Activated T-cell treated with anti-CD3 and anti-CD28 coated beads, Interleukin-2, amount 50 U/mL, for 4 hours (primary cell): ENCODE data around the gene SLC39A5. TPM values are rescaled to one million over a fixed set of nuclear protein-coding genes. Genes with fewer than 3 reads are reported as not detected.

Source experiments
- ATAC-seq, 2 donors: fragments of 200-7000 bp; cut with Tn5 transposase; one replicate each; pipeline ENCODE4 v1.10.0; 2021
- DNase-seq: peaks from one replicate; pipeline ENCODE4 v3.0.0-alpha.2; 2020
- H3K27me3 Mint-ChIP-seq: one replicate; pipeline ENCODE4 v1.8.0; 2021; ENCODE audit warnings: low read depth, mixed read lengths
- H3K36me3 Mint-ChIP-seq: one replicate; pipeline ENCODE4 v1.8.0; 2022; ENCODE audit warnings: mixed read lengths; ENCODE audit not compliant: insufficient read depth
- H3K4me1 Mint-ChIP-seq: one replicate; pipeline ENCODE4 v1.8.0; 2021; ENCODE audit warnings: low read depth, mixed read lengths
- H3K4me3 Mint-ChIP-seq: one replicate; pipeline ENCODE4 v1.8.0; 2021; ENCODE audit warnings: mild to moderate bottlenecking, moderate library complexity, mixed read lengths
- H3K9me3 Mint-ChIP-seq: one replicate; pipeline ENCODE4 v1.8.0; 2021; ENCODE audit warnings: mixed read lengths
- total RNA-seq, 3 donors: library from RNA; stranded (reverse); gene quantifications; one replicate each; pipeline ENCODE4 v1.2.1, GENCODE V29; 2021

The SLC39A5 gene
- total RNA-seq, 3 donors from 2014 or later, result 0.53 to 0.84 (median 0.79) TPM

- ATAC-seq (no peak), DNase-seq (no peak)
- Mint-ChIP-seq H3K4me1 (peaks cover 3% of the 10 kb centered on the region), H3K4me3 (no peak overlapping the region), H3K36me3 (peaks cover 13% of the 10 kb centered on the region), H3K27me3 (no peaks in the 10 kb centered on the region), H3K9me3 (no peaks in the 10 kb centered on the region)
These were observed 27.0 kb upstream of the SLC39A5 start for GRCh38 chr12:56202838-56203237.

DNA sequence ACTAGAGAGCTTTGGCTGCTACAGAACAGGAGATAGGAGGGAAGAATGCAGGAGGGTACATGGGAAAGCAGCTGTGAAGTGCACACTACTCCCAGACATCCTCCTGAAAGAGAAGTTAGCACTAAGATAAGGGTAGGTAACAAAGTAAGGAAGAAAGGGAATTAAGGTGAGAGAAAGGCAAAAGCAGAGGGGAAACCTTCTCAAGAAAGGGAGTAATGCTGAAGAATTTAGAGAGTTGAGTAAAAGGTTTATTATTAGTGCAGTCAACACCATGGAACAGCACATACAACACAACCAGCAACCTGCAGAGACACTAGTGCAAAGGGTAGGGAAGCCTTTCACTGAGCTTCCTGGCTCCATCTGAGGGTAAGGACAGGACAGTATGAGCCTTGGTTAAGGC is 25.6 kb upstream of the SLC39A5 start:
- no peak for DNase-seq
- ATAC-seq, result no peak
- Mint-ChIP-seq H3K27me3 (no peaks in the 10 kb centered on the region), H3K36me3 (peaks cover 13% of the 10 kb centered on the region), H3K4me1 (peaks cover 3% of the 10 kb centered on the region), H3K9me3 (no peaks in the 10 kb centered on the region), H3K4me3 (no peak overlapping the region)

GRCh38 chr12:56205445-56205844 is 24.4 kb upstream of the SLC39A5 start:
- peaks cover 21% of the 10 kb centered on the region for H3K36me3 Mint-ChIP-seq
- H3K4me1 Mint-ChIP-seq, result peaks cover 3% of the 10 kb centered on the region
- no peaks in the 10 kb centered on the region for H3K9me3 Mint-ChIP-seq
- H3K27me3 Mint-ChIP-seq, result no peaks in the 10 kb centered on the region
- no peak for ATAC-seq
- DNase-seq, result no peak
- no peak overlapping the region for H3K4me3 Mint-ChIP-seq

DNA sequence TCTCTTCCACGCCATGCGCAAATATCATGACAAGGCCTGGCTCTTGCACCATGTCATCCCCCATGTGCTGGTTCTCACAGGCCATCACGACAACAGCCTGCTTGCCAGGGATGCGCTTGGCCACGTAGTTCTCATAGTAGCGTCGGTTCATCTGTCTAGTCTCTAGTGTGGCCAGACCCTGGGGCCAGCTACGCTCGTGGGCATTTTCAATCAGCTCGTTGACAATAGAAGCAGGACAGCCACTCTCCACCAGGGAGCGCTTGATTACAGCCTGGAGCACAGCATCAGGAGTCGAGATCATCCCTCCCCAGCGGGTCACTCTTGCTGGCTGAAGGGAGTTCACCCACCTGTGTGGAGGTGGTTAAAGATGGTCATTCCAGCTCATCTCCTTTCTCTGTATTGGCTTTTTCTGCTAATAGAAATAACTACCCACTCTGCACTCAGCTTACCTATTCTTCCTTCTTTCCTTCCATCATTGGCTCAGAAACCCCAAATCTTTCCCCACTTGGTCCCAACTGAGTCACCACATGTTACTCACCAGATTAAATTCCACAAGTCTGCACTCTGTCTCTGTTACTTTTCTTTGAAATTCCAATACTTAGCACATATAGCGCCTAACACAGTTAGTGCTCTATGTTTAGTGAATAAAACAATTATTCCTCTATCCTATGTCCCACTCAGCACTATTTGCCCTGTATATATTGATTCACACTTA is 23.2 kb upstream of the SLC39A5 start:
- Mint-ChIP-seq H3K4me1 (peaks cover 3% of the 10 kb centered on the region), H3K9me3 (no peaks in the 10 kb centered on the region), H3K4me3 (no peak overlapping the region), H3K36me3 (peaks cover 26% of the 10 kb centered on the region), H3K27me3 (no peaks in the 10 kb centered on the region)
- DNase-seq, result peak; percentile 18
- peak; percentile 55 to 62 for ATAC-seq

DNA sequence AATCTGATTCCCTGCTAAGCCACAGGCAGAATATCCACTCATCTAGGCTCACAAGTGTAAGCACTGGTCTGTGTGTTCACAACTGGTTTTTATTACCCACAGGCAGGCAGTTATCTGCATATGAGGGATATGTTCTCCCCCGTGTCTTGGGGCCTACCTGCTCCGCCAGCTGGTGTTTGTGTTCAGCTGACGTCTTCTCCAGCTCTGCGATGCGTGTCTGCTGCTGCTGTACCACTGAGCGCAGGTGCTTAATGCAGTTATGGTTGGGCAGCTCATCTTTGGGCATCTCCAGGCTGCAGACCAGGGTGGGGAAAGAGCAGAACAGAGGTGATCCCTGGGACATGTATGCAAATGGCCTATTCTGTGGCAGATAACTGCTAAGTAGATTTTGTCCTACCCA is 21.8 kb upstream of the SLC39A5 start:
- ATAC-seq, result no peak
- H3K4me3 Mint-ChIP-seq, result no peak overlapping the region
- H3K9me3 Mint-ChIP-seq, result no peaks in the 10 kb centered on the region
- H3K4me1 Mint-ChIP-seq, result peaks cover 2% of the 10 kb centered on the region
- H3K36me3 Mint-ChIP-seq, result peaks cover 29% of the 10 kb centered on the region
- H3K27me3 Mint-ChIP-seq, result no peaks in the 10 kb centered on the region
- no peak for DNase-seq

DNA sequence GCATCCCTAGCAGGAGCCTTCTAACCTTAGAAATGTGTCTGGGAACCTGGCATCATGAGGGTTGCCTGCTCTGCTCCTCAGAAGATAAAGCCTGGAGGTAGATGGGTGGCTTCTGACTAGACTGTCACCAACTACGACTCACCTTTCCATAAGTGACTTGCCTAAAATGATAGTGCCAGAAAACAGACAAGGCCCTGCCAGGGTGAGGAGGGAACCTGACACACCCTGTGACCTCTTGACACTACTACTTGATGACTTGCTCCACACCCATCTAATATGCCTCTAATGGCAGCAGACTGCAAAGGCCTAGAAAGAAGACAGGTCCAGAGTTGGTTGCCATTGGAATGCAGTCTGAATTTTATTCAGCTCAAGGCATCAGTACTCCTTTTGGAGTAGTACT is 17.5 kb upstream of the SLC39A5 start:
- no peak overlapping the region for H3K4me3 Mint-ChIP-seq
- peak; percentile 81 to 84 for ATAC-seq
- H3K4me1 Mint-ChIP-seq, result peaks cover 4% of the 10 kb centered on the region
- no peaks in the 10 kb centered on the region for H3K27me3 Mint-ChIP-seq
- H3K36me3 Mint-ChIP-seq, result peaks cover 32% of the 10 kb centered on the region
- H3K9me3 Mint-ChIP-seq, result no peaks in the 10 kb centered on the region
- DNase-seq, result no peak

GRCh38 chr12:56213878-56214277 is 16.0 kb upstream of the SLC39A5 start:
- H3K4me3 Mint-ChIP-seq, result no peak overlapping the region
- peaks cover 4% of the 10 kb centered on the region for H3K4me1 Mint-ChIP-seq
- no peaks in the 10 kb centered on the region for H3K27me3 Mint-ChIP-seq
- no peaks in the 10 kb centered on the region for H3K9me3 Mint-ChIP-seq
- peaks cover 28% of the 10 kb centered on the region for H3K36me3 Mint-ChIP-seq
- no peak for ATAC-seq
- DNase-seq, result no peak

DNA sequence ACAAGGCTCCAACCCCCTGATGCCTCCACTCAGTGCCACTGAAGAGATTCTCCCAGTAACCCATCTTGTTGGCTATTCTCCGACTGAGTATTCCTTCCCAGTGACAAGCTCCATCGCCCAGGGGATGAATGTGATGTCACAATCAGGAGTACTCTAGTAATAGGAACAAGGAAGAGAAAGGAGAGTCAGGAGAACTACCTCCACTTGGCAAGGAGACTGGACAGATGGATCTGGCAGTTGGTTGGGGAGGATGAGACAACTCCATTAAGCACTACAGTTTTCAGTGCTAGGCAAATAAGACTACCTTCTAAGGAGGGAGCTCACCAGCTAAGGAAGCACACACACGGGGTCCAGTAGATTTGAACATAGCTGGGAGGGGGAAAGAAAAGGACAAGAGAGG is 13.4 kb upstream of the SLC39A5 start:
- Mint-ChIP-seq H3K36me3 (peaks cover 16% of the 10 kb centered on the region), H3K4me3 (no peak overlapping the region), H3K27me3 (no peaks in the 10 kb centered on the region), H3K4me1 (peaks cover 12% of the 10 kb centered on the region), H3K9me3 (no peaks in the 10 kb centered on the region)
- ATAC-seq (no peak), DNase-seq (no peak)

GRCh38 chr12:56219840-56220239 is 10.0 kb upstream of the SLC39A5 start:
- DNase-seq (no peak), ATAC-seq (no peak)
- Mint-ChIP-seq H3K36me3 (peaks cover 7% of the 10 kb centered on the region), H3K27me3 (no peaks in the 10 kb centered on the region), H3K4me1 (peaks cover 38% of the 10 kb centered on the region), H3K9me3 (no peaks in the 10 kb centered on the region), H3K4me3 (peak overlapping the region; percentile 53)

DNA sequence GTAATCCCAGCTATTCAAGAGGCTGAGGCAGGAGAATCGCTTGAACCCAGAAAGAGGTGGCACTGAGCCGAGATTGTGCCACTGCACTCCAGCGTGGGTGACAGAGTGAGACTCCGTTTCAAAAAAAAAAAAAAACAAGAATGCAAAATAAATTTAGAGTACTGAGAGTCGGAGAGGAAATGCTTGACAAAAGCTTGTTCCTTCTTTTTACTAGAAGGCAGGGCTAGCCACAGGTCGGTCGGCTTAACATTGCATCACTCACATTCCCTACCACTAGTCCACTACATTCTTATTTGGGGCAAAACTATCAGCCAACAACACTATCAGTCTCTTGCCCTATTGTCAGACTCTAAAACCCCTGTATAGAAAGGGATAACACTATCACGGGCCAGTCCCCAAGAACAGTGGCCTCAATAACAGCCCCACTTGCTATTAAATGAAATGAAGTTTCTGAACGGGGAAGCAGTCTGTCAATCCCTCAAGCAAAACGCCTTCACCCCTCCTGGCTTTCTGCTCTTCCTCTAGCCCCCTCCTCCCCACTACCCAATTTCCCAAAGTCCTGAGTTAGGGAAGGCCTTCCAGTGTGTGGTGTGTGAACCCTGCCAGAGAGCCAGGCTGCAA is 9.1 kb upstream of the SLC39A5 start:
- ATAC-seq (no peak), DNase-seq (no peak)
- Mint-ChIP-seq H3K36me3 (peaks cover 3% of the 10 kb centered on the region), H3K4me1 (peaks cover 44% of the 10 kb centered on the region), H3K4me3 (peak overlapping the region; percentile 95), H3K27me3 (no peaks in the 10 kb centered on the region), H3K9me3 (no peaks in the 10 kb centered on the region)

DNA sequence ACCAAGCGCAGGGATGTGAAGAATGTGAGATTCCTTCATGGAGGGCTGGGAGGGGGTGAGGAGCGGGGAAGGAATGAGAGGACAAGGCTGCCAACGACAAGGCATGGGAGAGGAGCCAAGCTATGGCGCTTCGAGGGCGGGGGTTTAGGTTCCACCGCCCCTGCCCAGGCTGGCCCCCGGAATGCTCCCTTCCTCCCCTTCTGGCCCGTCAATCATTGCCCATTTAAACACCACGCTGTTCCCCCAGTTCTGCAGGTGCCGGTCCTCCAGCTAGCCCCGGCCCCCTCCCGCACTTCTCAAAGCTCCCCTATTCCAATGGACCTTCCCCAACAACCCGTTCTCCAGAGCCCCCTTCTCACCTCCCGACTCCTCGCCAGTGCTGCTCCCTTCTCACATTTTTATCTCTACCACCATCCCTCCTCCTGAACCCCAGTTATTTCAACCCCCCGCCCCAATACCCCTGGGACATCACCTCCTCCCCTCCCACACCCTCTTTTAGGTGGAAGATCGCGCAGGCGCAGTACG is 8.6 kb upstream of the SLC39A5 start:
- H3K4me1 Mint-ChIP-seq, result peaks cover 44% of the 10 kb centered on the region
- DNase-seq, result no peak

DNA sequence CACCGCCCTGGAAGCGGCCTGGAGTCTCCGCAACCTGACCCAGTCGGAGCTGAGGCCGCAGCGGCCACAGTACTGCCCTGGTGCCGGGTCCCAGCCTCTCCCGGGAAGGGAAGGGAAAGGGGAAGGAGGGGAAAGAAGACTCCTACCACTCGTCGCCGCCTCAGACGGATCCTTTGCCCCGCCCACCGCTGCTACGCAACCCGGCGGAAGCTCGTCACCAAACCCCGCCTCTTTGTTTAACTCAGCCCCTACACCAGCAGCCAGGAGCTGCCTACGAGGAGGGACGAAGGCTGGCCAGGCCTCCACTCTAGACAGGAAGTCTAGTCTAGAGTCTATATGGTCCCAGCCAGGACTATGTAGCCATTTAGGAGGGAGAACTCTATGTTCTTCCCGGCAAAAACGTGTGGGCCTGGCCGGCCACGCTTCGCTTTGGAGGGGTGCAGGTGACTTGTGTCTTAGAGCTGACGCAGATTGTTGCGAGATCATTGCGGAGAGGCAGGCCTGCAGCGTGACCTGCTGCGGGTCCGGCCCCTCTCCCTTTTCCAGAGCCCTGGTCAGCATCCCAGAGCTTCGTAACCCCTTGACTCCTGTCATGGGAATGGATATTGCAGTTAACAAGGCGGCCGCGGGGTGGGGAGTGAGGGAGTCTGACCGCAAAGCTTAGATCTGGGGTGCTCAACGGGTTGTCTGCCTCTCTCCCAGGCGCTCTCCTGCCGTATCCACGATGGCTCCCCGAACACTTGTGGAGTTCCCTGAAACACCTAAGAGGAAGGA is 7.9 kb upstream of the SLC39A5 start, which contains the start of gene RNF41:
TSS of gene RNF41 (minus strand) at position 166 of the 774 bp plus-strand sequence. CDS start 7,875 bp downstream, outside the sequence.
- H3K36me3 Mint-ChIP-seq, result no peaks in the 10 kb centered on the region
- H3K9me3 Mint-ChIP-seq, result no peaks in the 10 kb centered on the region
- peaks cover 41% of the 10 kb centered on the region for H3K4me1 Mint-ChIP-seq
- H3K4me3 Mint-ChIP-seq, result peak within 1 kb of the TSS; percentile 95
- DNase-seq (peak; percentile 89), ATAC-seq (peak; percentile 79 to 82)
- H3K27me3 Mint-ChIP-seq, result no peaks in the 10 kb centered on the region

More for the DNA sequence above, 8.6 kb upstream of the SLC39A5 start:
- Mint-ChIP-seq H3K27me3 (no peaks in the 10 kb centered on the region), H3K4me3 (peak overlapping the region; percentile 95), H3K9me3 (no peaks in the 10 kb centered on the region), H3K36me3 (peaks cover 3% of the 10 kb centered on the region)
- ATAC-seq, result peak; percentile 18 to 34

DNA sequence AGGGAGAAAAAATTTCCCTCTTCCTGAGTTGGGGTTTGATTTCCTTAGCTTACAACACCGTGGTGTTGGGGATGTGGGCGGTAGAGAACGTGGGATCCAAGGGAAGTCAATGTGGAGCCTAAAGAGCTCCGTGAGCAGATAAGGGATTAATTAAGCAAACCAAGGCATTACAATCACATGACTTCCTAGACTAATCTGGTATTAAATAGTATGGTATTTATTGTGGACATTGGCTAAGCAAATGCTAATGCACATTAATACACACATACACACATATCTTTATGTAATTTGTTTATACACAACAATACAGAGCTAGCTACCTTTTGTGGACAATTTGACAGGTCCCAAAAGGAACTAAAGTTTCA is 7.3 kb upstream of the SLC39A5 start:
- H3K9me3 Mint-ChIP-seq, result no peaks in the 10 kb centered on the region
- no peaks in the 10 kb centered on the region for H3K36me3 Mint-ChIP-seq
- peaks cover 41% of the 10 kb centered on the region for H3K4me1 Mint-ChIP-seq
- H3K27me3 Mint-ChIP-seq, result no peaks in the 10 kb centered on the region
- ATAC-seq, result no peak
- H3K4me3 Mint-ChIP-seq, result peak overlapping the region; percentile 95
- DNase-seq, result no peak

GRCh38 chr12:56223571-56224101 is 6.2 kb upstream of the SLC39A5 start:
- H3K36me3 Mint-ChIP-seq, result no peaks in the 10 kb centered on the region
- H3K27me3 Mint-ChIP-seq, result no peaks in the 10 kb centered on the region
- peaks cover 41% of the 10 kb centered on the region for H3K4me1 Mint-ChIP-seq
- ATAC-seq (no peak), DNase-seq (no peak)
- peak overlapping the region; percentile 95 for H3K4me3 Mint-ChIP-seq
- H3K9me3 Mint-ChIP-seq, result no peaks in the 10 kb centered on the region
